ENCODE measurements around the gene CATSPERZ. TPM values are rescaled to one million over a fixed set of nuclear protein-coding genes. Genes with fewer than 3 reads are reported as not detected.

The CATSPERZ gene
- total and polyA plus RNA-seq, 10 donors: 0.09 to 0.48 TPM; not detected in 8

DNA sequence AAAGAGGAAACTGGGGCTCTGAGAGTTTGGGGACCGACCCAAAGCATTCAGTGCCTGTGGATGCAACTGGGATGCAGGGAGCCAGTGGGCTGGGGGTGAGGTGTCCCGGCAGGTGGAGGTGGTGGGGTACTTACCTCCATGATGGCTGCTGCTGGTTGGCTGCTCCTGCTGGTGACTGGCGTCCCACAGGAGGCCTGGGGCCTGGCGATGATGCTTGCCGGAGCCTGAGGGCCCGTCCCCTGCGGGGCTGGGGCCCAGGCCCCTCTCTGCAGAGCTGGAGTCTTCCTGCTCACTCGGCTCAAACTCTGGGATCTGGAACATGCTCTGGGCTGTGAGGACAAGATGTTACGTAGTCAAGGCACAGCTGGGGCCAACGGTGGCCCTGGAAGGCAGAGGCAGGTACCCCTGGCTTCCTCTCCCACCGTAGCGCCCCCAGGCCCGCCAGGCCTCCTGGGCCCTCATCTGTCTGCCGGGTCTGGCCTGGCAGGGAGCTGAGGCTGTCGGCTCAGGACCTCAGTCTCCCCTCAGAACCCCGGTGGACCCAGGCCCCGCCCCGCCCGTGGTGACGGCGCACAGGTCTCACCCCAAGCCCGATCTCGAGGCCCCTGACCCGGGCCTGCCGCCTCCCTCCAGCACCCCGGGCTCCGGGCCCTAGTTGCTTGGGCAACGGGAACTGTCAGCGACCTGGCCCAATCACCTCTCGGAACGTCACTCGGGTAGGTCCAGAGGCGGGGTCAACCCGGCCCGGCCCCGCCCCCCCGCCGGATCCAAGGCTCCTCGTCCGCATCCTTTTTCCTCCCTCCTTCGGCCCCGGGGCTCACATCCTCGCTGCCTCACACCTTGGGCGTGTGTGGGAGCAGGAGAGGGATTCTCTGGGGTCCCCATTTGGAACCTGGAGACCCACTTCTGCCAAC is 15.9 kb upstream of the CATSPERZ start, which contains the start of gene BAD:
Gene BAD (minus strand): TSS at position 618 of the 914 bp plus-strand sequence. CDS start 297 bp downstream, at position 321.
- DNase-seq: peak; percentile 98
- peaks cover 15 to 51% (median 34%) of the 10 kb centered on the region in 6 donors for H3K4me1 ChIP-seq
- 3 to 18% (median 5%) methylated on average over 8 to 44 of the region's 44 CpGs for WGBS, 5 donors
- TF ChIP-seq POLR2A (IDR thresholded peaks at IDR 0.05): no peak
- TF ChIP-seq CTCF (IDR thresholded peaks at IDR 0.05 in 8 of 11, conservative IDR thresholded peaks at IDR 0.05 in 3 of 11): peak in 1 of 11 experiments; percentile 16
- peak; percentile 73 to 83 (median 78) for TF ChIP-seq POLR2AphosphoS5 (IDR thresholded peaks at IDR 0.05)
- peak within 1 kb of the TSS; percentile 90 to 100 (median 96) for H3K27ac ChIP-seq
- H3K4me3 ChIP-seq: peak within 1 kb of the TSS; percentile 69 to 96 (median 86)
- H3K9me3 ChIP-seq: no peaks in the 10 kb centered on the region
- intact Hi-C loops (cut with DNase I; ENCODE audit: low total_unique reads): no loop called here
- peaks cover 0 to 43% (median 0%) of the 10 kb centered on the region in 6 donors for H3K36me3 ChIP-seq
- no peaks in the 10 kb centered on the region for H3K27me3 ChIP-seq (replicated peaks in 1 of 7)

GRCh38 chr11:64284962-64285884 is 14.9 kb upstream of the CATSPERZ start, which contains the start of gene GPR137:
Gene GPR137 (plus strand): TSS chr11:64285848. CDS start chr11:64286525, 677 bp downstream.
- Histone ChIP-seq H3K4me3 (peak within 1 kb of the TSS; percentile 69 to 96 (median 86)), H3K4me1 (peaks cover 15 to 51% (median 34%) of the 10 kb centered on the region in 6 donors), H3K36me3 (peaks cover 0 to 48% (median 0%) of the 10 kb centered on the region in 6 donors), H3K27me3 (replicated peaks in 1 of 7) (peaks cover 0 to 5% (median 0%) of the 10 kb centered on the region in 7 donors), H3K27ac (peak within 1 kb of the TSS; percentile 90 to 100 (median 96)), H3K9me3 (no peaks in the 10 kb centered on the region)
- peak; percentile 98 for DNase-seq
- intact Hi-C loops (cut with DNase I; ENCODE audit: low total_unique reads): no loop called here
- TF ChIP-seq POLR2A (IDR thresholded peaks at IDR 0.05) (peak in 1 of 3 donors; percentile 47), CTCF (IDR thresholded peaks at IDR 0.05 in 8 of 11, conservative IDR thresholded peaks at IDR 0.05 in 3 of 11) (peak in 1 of 11 experiments; percentile 29), POLR2AphosphoS5 (IDR thresholded peaks at IDR 0.05) (peak; percentile 43 to 75 (median 71))
- 0 to 1% (median 0%) methylated on average over 47 to 102 of the region's 102 CpGs for WGBS, 5 donors

- peak overlapping the region; percentile 90 to 100 (median 96) for H3K27ac ChIP-seq
- H3K4me1 ChIP-seq: peaks cover 15 to 58% (median 35%) of the 10 kb centered on the region in 6 donors
- intact Hi-C loops (cut with DNase I; ENCODE audit: low total_unique reads): no loop called here
- peaks cover 0 to 41% (median 0%) of the 10 kb centered on the region in 6 donors for H3K36me3 ChIP-seq
- peak; percentile 80 for DNase-seq
- TF ChIP-seq POLR2A (IDR thresholded peaks at IDR 0.05) (no peak), POLR2AphosphoS5 (IDR thresholded peaks at IDR 0.05) (peak in 1 of 3 donors; percentile 7)
- no peaks in the 10 kb centered on the region for H3K9me3 ChIP-seq
- 27 to 54% (median 33%) methylated on average over 21 to 40 of the region's 40 CpGs for WGBS, 5 donors
- peaks cover 0 to 14% (median 7%) of the 10 kb centered on the region in 7 donors for H3K27me3 ChIP-seq (replicated peaks in 1 of 7)
- H3K4me3 ChIP-seq: peak overlapping the region; percentile 69 to 96 (median 86)
Measured at GRCh38 chr11:64285885-64286800, 14.0 kb upstream of the CATSPERZ start.

Data from spleen (tissue), 11 donors.